GM21576 (cell line): ENCODE measurements around the gene BORCS6.

ENCODE experiments used
- ATAC-seq: cut with Tn5 transposase; IDR thresholded peaks from one replicate; pipeline ENCODE4 v1.9.1; 2021; ENCODE audit warnings: mild to moderate bottlenecking, moderate library complexity; ENCODE audit not compliant: unreplicated experiment

The BORCS6 gene

DNA sequence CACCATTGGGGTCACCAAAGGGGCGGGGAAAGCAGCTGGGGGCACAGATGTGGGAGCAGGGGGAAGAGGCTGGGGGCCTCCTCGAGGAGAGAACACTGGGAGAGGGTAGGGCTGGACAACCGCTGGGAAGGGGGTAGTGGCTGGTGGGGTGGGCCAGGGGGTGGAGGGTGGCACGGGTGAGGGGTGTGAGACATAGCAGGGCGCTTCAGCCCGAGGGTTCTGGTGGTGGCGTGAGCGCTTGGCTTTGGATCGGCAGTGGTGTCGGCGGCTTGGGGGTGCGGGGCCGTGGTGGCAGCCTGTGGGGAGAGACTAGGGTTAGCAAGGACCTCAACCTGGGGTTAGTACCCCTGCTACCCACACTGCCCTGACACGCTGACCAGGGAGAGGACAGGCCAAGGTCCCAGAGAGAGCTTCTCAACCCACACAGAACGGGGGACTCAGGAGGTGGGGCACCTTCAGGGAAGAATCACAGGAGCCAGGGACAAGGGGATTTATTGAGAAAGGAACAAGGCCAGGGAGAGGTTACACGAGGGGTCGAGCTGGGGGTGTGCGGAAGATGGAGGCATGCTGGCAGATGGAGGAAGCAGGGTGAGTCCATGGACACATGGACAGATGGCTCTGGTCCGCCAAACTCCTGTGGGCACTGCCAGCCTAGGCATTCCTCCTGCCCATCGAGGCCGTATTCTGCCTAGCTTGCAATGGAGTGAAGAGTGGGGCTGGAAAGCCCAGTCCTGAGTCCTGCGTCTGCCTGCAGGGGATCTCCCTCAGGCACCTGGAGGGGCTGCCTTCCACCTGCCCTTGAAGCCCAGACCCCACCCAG lies 46.2 kb downstream of the BORCS6 start:
- ATAC-seq = no peak

DNA sequence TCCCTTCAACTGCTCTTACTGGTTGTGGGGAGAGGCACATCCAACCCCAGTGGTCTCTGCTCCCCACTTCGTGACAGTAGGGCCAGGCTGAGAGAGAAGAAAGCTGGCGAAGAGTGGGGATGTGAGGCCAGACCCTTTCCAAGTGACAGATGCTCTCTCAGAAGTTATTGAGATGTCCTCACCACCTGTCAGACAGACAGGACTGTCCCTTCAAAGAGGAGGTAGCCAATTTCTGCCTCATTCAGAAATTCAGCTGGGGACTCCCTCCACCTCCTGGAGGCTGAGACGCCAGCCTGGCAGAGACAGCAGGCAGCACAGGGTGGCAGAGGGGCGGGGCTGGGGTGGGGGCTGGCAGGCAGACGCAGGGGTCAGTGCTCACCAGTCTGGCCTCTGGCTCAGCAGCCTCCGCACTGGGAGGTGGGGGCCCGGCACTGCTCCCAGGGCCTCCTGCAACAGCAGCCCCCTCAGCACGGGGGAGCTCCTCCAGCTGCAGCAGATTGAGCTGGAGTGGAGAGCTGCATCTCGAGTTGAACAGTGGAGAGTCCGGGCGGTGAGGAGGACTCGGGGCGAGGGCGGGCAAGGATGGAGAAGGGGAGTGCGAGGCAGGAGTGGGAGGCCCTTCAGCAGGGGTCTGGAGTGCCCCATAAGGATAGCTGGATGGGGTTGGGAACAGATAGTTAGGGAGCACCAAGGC lies 46.9 kb downstream of the BORCS6 start:
- ATAC-seq = no peak

- no peak for ATAC-seq
Observed at GRCh38 chr17:8142158-8142886, 47.7 kb downstream of the BORCS6 start.

- ATAC-seq = no peak
Observed at GRCh38 chr17:8141741-8142140, 48.2 kb downstream of the BORCS6 start.

DNA sequence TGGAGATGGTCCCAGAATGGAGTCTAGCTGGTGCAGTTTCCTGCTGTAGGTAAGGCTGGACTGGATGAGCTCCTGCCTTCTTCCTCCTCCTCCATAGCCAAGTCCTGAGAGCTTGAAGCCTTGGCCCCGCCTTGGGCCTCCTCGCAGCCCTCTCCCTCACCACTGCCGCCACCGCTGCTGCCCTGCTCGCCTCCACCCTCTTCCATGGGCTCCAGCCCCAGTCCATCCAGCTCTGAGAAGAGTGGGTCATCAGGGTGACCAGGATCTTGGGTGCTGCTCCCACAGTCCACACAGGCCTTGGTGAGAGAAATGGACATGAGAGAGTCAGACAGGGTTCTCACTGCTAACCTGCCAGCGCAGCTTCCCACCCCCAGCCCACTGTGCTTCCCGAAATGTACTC lies 48.9 kb downstream of the BORCS6 start:
- no peak for ATAC-seq

- ATAC-seq = no peak
Observed at GRCh38 chr17:8140065-8141029, 49.6 kb downstream of the BORCS6 start.

GRCh38 chr17:8138672-8139371 lies 51.2 kb downstream of the BORCS6 start:
- peak; percentile 75 for ATAC-seq

DNA sequence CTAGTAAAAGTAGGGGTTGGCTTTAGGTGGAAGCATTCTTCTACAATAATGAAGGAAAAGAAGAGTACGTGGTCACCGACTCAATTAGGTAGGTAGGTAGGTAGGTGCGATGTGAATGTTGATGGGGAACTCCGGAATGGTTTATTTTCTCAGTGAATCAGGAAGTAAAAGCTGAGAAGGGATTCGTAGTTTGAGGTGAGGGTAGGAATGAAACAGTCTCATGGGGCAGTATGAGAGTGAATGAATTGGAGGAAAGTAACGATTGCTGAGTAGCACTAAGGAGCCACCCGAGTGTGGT lies 51.7 kb downstream of the BORCS6 start:
- ATAC-seq = no peak
